HepG2 (cell line): ENCODE measurements around the gene FAM131A. TPM values are rescaled to one million over a fixed set of nuclear protein-coding genes. Genes with fewer than 3 reads are reported as not detected.
A peak's percentile ranks its signal among the peaks of the same experiment; 100 is the strongest.

Source experiments
- ATAC-seq: fragments of 200-7000 bp; cut with Tn5 transposase; 3 replicates; pipeline ENCODE4 v1.9.1; 2020; ENCODE audit warnings: mild to moderate bottlenecking, moderate library complexity
- BruUV-seq: library from RNA; stranded (reverse); fragments of 400-500 nt; replicated peaks from 2 replicates; lab custom pipeline; 2021; lab: Mats Ljungman, UMichigan
- CTCF ChIA-PET: fragments of 300-600 bp; formaldehyde crosslinking; extraction: SDS; loops from one replicate; lab custom pipeline; 2021; ENCODE audit warnings: low total read pairs, inconsistent platforms, low intra/inter-chr PET ratio; lab: Yijun Ruan, JAX
- POLR2A ChIA-PET: fragments of 350-600 bp; sonication (Branson Sonifier 250); formaldehyde crosslinking; loops from one replicate; lab custom pipeline; 2020; ENCODE audit warnings: antibody characterized with exemption, inconsistent platforms; lab: Yijun Ruan, JAX
- DNase-seq: peaks from one replicate; pipeline ENCODE4 v3.0.0-alpha.2; 2015; ENCODE audit warnings: low spot score
- FAIRE-seq: peaks from 3 replicates; lab custom pipeline; 2011; peaks lifted over from hg19 to GRCh38; lab: Jason Lieb, UNC
- H2AFZ ChIP-seq: one replicate; pipeline ENCODE4 v1.6.1; 2011; ENCODE audit warnings: low read length, inconsistent platforms
- H3K27ac ChIP-seq: fragments of 300-600 bp; 3 replicates; pipeline ENCODE4 v1.8.0; 2011; ENCODE audit warnings: mixed run types, mild to moderate bottlenecking, mixed read lengths, low read length, inconsistent platforms; ENCODE audit not compliant: insufficient read depth; ENCODE audit errors: extremely low read length
- H3K27me3 ChIP-seq, 2 experiments: fragments of 200-600 bp in 1 of 2; 2 replicates in 1 of 2; 3 replicates in 1 of 2; pipeline versions ENCODE4 v1.6.0 to v1.8.0; 2011; ENCODE audit warnings: low read length in 2 of 2, mild to moderate bottlenecking in 2 of 2, moderate library complexity in 2 of 2, inconsistent platforms in 1 of 2; ENCODE audit not compliant: insufficient read depth in 2 of 2, control insufficient read depth in 1 of 2
- H3K36me3 ChIP-seq, 2 experiments: fragments of 200-600 bp in 1 of 2; replicated peaks in 1 of 2; 2 replicates in 1 of 2; 3 replicates in 1 of 2; pipeline versions ENCODE4 v1.5.1 to v1.8.0; 2011; ENCODE audit warnings: low read length in 2 of 2, inconsistent platforms in 1 of 2; ENCODE audit not compliant: insufficient read depth in 2 of 2, control insufficient read depth in 1 of 2
- H3K4me1 ChIP-seq: 2 replicates; pipeline ENCODE4 v1.5.1; 2012; ENCODE audit warnings: low read length, inconsistent platforms; ENCODE audit not compliant: insufficient read depth
- H3K4me2 ChIP-seq: 2 replicates; pipeline ENCODE4 v1.6.0; 2011; ENCODE audit warnings: low read depth, low read length, inconsistent platforms
- H3K4me3 ChIP-seq, 3 experiments: fragments of 200-600 bp in 1 of 3; sonication (generic), shearing (Covaris generic) in 1 of 3; replicated peaks in 1 of 3; 2 replicates each; pipeline ENCODE4 v1.5.1; 2011 to 2016; ENCODE audit warnings: low read length in 3 of 3, inconsistent platforms in 2 of 3, low read depth in 2 of 3, mild to moderate bottlenecking in 2 of 3, control low read depth in 1 of 3, mixed read lengths in 1 of 3; ENCODE audit not compliant: insufficient read depth in 1 of 3
- H3K79me2 ChIP-seq: one replicate; pipeline ENCODE4 v1.6.1; 2011; ENCODE audit warnings: low read length, inconsistent platforms; ENCODE audit not compliant: insufficient read depth
- H3K9ac ChIP-seq: 2 replicates; pipeline ENCODE4 v1.6.0; 2011; ENCODE audit warnings: mild to moderate bottlenecking, low read depth, low read length, inconsistent platforms; ENCODE audit not compliant: insufficient read depth
- H3K9me3 ChIP-seq: 2 replicates; pipeline ENCODE4 v1.5.1; 2012; ENCODE audit warnings: mild to moderate bottlenecking, low read length
- H4K20me1 ChIP-seq: 2 replicates; pipeline ENCODE4 v1.6.0; 2011; ENCODE audit warnings: inconsistent platforms, mild to moderate bottlenecking, low read length, moderate library complexity; ENCODE audit not compliant: insufficient read depth
- AGO2 ChIP-seq: fragments of 200-400 bp; formaldehyde crosslinking; optimal IDR thresholded peaks from 2 replicates; pipeline ENCODE3; 2017; ENCODE audit warnings: mild to moderate bottlenecking, low read depth, low read length, moderate library complexity
- FOSL2 ChIP-seq: sonication (generic); formaldehyde crosslinking; IDR thresholded peaks from 2 replicates; pipeline ENCODE4 v1.4.0; 2020; ENCODE audit warnings: missing genetic modification reagents
- LRRFIP1 ChIP-seq: sonication (generic); formaldehyde crosslinking; conservative IDR thresholded peaks from 2 replicates; pipeline ENCODE4 v1.4.0; 2020; ENCODE audit warnings: missing genetic modification reagents
- NFE2 ChIP-seq: sonication (generic); formaldehyde crosslinking; IDR thresholded peaks from 2 replicates; pipeline ENCODE4 v1.4.0; 2020; ENCODE audit warnings: missing genetic modification reagents
- POLR2AphosphoS2 ChIP-seq: IDR thresholded peaks from 2 replicates; pipeline ENCODE4 v1.6.1; 2011; ENCODE audit warnings: low read depth, low read length, improper control_type of control experiment
- RBM22 ChIP-seq: fragments of 200-400 bp; formaldehyde crosslinking; optimal IDR thresholded peaks from 2 replicates; pipeline ENCODE3; 2017; ENCODE audit warnings: mild to moderate bottlenecking, low read length, moderate library complexity
- ZFY ChIP-seq: sonication (generic); formaldehyde crosslinking; IDR thresholded peaks from 2 replicates; pipeline ENCODE4 v1.4.0; 2020; ENCODE audit warnings: missing genetic modification reagents
- WGBS: methylation state at CpG from one replicate; pipeline ENCODE4 v1.1.6; 2017; ENCODE audit warnings: low lambda C conversion rate; 5-methylcytosine and 5-hydroxymethylcytosine counted together
- in situ Hi-C: cut with HindIII; loops from 2 replicates; pipeline ENCODE4 v1.10.0; 2017; ENCODE audit warnings: low pct_unique_long_range_greater_than_20kb; ENCODE audit not compliant: extremely low pct_ligation_motif_present
- intact Hi-C: fragments of 100-400 bp; cut with micrococcal nuclease; formaldehyde crosslinking; loops from one replicate; pipeline ENCODE4 v1.10.0; 2022; ENCODE audit not compliant: unreplicated experiment
- polyA plus RNA-seq, 8 experiments: library from polyadenylated mRNA; depleted of rRNA in 3 of 8; stranded (reverse) in 7 of 8; unstranded in 1 of 8; fragments of >200 nt; fragmentation: Illumina TruSeq in 4 of 8; extraction: Trizol in 4 of 8; gene quantifications; 2 replicates each; pipeline versions ENCODE4 v1.2.1 to v1.2.3, GENCODE V29; 2011 to 2016; ENCODE audit warnings: low read depth in 4 of 8, missing spikeins in 1 of 8, mixed read lengths in 1 of 8; ENCODE audit not compliant: insufficient read depth in 1 of 8
- total RNA-seq, 5 experiments: library from RNA; depleted of rRNA; stranded (reverse); fragments of >200 nt; fragmentation: Illumina TruSeq; extraction: Trizol; gene quantifications; 2 replicates each; pipeline ENCODE4 v1.2.3, GENCODE V29; 2016; ENCODE audit warnings: low read depth in 1 of 5

FAM131A gene
- total and polyA plus RNA-seq, 2 of the 13 experiments (the other 11 are each of a cell fraction or from before 2014, with no cell fraction given) = 9.2 to 9.3 TPM

GRCh38 chr3:184320104-184320445, 17.3 kb upstream of the FAM131A start:
- Histone ChIP-seq H3K9me3 (no peaks in the 10 kb centered on the region), H3K27ac (no peak overlapping the region), H3K4me3 (no peak overlapping the region), H2AFZ (no peak overlapping the region), H3K36me3 (peaks cover 43 to 84% of the 10 kb centered on the region in 2 experiments), H3K4me1 (peaks cover 38% of the 10 kb centered on the region), H4K20me1 (peaks cover 41% of the 10 kb centered on the region), H3K4me2 (no peak overlapping the region), H3K79me2 (peaks cover 52% of the 10 kb centered on the region), H3K9ac (no peak overlapping the region), H3K27me3 (no peaks in the 10 kb centered on the region; a peak in 1 of 5 replicates)
- ATAC-seq (peak; percentile 13; the same call in 2 of the 3 replicates), FAIRE-seq (no peak), DNase-seq (peak; percentile 34)
- no TSS peak for BruUV-seq
- CTCF ChIA-PET = no interaction called here
- no CpG with 5 or more reads among the region's 4 CpGs for WGBS
- intact Hi-C loops (no loop called here), in situ Hi-C loops (no loop called here)
- TF ChIP-seq ZFY (CRISPR knock-in tag) (no peak), NFE2 (CRISPR knock-in tag) (peak; percentile 44; the same call in 1 of the 2 replicates), POLR2AphosphoS2 (peak; percentile 73; the same call in 1 of the 2 replicates), FOSL2 (CRISPR knock-in tag) (peak; percentile 74), AGO2 (peak; percentile 41)
- POLR2A ChIA-PET = interaction anchor here (0.6 to 1.0 kb wide), 3 partner anchors 8 to 11 kb away, joined by 3 read pairs; no protein-coding TSS in a partner anchor

- H2AFZ ChIP-seq = no peak overlapping the region
- 97% methylated on average over 5 of the region's 5 CpGs for WGBS
- peaks cover 56 to 95% of the 10 kb centered on the region in 2 experiments for H3K36me3 ChIP-seq
- peaks cover 32% of the 10 kb centered on the region for H3K4me1 ChIP-seq
- CTCF ChIA-PET = no interaction called here
- ATAC-seq = no peak
- in situ Hi-C loops (no loop called here), intact Hi-C loops (no loop called here)
- BruUV-seq = no TSS peak
- no peak overlapping the region for H3K4me3 ChIP-seq
- DNase-seq = no peak
- H3K27ac ChIP-seq = no peak overlapping the region
- POLR2A ChIA-PET = no interaction called here
- H3K9me3 ChIP-seq = no peaks in the 10 kb centered on the region
- peaks cover 34% of the 10 kb centered on the region for H4K20me1 ChIP-seq
- peaks cover 36% of the 10 kb centered on the region for H3K79me2 ChIP-seq
- no peaks in the 10 kb centered on the region for H3K27me3 ChIP-seq
- peak; percentile 86 for TF ChIP-seq RBM22
- TF ChIP-seq LRRFIP1 (CRISPR knock-in tag) = no peak
- TF ChIP-seq, all 625 proteins: peak for 1
- FAIRE-seq = no peak
- no peak overlapping the region for H3K4me2 ChIP-seq
- no peak overlapping the region for H3K9ac ChIP-seq
Observed at GRCh38 chr3:184321666-184322065, 15.7 kb upstream of the FAM131A start.
